HG03108 (cell line): ENCODE results near the gene GMPR.

Experiments
- ATAC-seq: cut with Tn5 transposase; IDR thresholded peaks from one replicate; pipeline ENCODE4 v1.9.1; 2021; ENCODE audit warnings: moderate library complexity; ENCODE audit not compliant: unreplicated experiment

GMPR gene

GRCh38 chr6:16270178-16270794 is 31.9 kb downstream of the GMPR start:
- ATAC-seq: no peak

GRCh38 chr6:16271428-16271827 is 33.0 kb downstream of the GMPR start:
- no peak for ATAC-seq

GRCh38 chr6:16272201-16272600 is 33.8 kb downstream of the GMPR start:
- ATAC-seq: no peak

GRCh38 chr6:16273256-16273655 is 34.9 kb downstream of the GMPR start:
- no peak for ATAC-seq

- no peak for ATAC-seq
Measured at GRCh38 chr6:16274483-16274882, 36.1 kb downstream of the GMPR start.

- no peak for ATAC-seq
Measured at GRCh38 chr6:16274885-16275589, 36.6 kb downstream of the GMPR start.

GRCh38 chr6:16277101-16277981 is 39.0 kb downstream of the GMPR start:
- no peak for ATAC-seq

- ATAC-seq: no peak
Measured at GRCh38 chr6:16278048-16278724, 39.8 kb downstream of the GMPR start.

GRCh38 chr6:16278750-16279149 is 40.4 kb downstream of the GMPR start:
- ATAC-seq: no peak

GRCh38 chr6:16279243-16279642 is 40.9 kb downstream of the GMPR start:
- ATAC-seq: no peak

- no peak for ATAC-seq
Measured at GRCh38 chr6:16282370-16282769, 44.0 kb downstream of the GMPR start.

GRCh38 chr6:16284472-16284871 is 46.1 kb downstream of the GMPR start:
- ATAC-seq: no peak

GRCh38 chr6:16285467-16286150 is 47.2 kb downstream of the GMPR start:
- ATAC-seq: no peak

GRCh38 chr6:16286151-16286522 is 47.8 kb downstream of the GMPR start:
- ATAC-seq: no peak

- ATAC-seq: no peak
Measured at GRCh38 chr6:16288163-16288562, 49.8 kb downstream of the GMPR start.

- no peak for ATAC-seq
Measured at GRCh38 chr6:16291739-16292138, 53.4 kb downstream of the GMPR start.

GRCh38 chr6:16292432-16292831 is 54.0 kb downstream of the GMPR start:
- ATAC-seq: no peak

- no peak for ATAC-seq
Measured at GRCh38 chr6:16292942-16293341, 54.6 kb downstream of the GMPR start.

GRCh38 chr6:16294371-16294770 is 56.0 kb downstream of the GMPR start:
- no peak for ATAC-seq

- ATAC-seq: no peak
Measured at GRCh38 chr6:16295060-16295459, 56.7 kb downstream of the GMPR start.

- ATAC-seq: no peak
Measured at GRCh38 chr6:16295471-16295870, 57.1 kb downstream of the GMPR start.
